ENCODE measurements around the gene EHBP1. TPM values are rescaled to one million over a fixed set of nuclear protein-coding genes. Genes with fewer than 3 reads are reported as not detected.

EHBP1 gene
- total and polyA plus RNA-seq, 2 experiments from 2014 or later = 27.2 to 47.9 TPM

DNA sequence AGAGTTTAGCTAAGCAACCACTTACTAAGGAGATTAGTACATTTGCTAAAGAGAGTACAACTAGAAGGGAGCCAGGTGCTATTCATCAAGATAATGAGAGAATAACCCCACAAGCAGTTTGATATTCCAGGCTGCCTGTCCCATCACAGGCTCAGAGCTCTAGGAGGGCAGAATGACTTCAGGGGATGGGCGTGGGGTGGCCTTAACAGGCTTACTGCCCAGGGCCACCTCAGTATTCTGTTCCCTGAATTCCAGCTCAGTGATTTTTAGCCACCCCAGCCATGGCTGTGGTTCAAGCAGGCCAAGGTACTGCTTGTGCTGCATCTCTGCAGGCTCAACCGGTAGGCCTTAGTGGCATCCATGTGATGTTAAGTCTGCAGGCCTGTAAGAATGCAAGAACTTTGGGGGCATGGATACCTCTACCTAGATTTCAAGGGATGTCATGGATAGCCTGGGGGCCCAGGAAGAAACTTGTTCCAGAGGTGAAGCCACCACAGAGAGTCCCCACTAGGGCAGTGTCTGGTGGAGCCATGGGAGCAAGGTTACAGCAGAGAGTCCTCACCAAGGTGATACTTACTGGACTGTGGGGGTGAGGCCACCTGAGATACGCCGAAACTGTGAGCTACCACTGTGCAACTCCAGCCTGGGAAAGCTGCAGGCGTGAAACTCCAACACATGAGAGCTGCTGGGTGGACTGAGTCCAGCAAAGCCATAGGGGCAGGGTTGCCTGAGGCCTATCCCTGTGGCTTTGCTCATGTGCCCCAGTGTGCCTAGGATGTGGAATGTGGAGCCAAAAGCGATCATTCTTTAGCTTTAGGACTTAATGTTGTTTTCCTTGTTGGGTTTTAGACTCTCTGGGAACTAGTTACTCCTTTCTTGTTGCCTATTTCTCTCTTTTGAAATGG lies 107.7 kb downstream of the EHBP1 start:
- no peaks in the 10 kb centered on the region for H3K36me3 ChIP-seq (ENCODE audit: insufficient read depth)
- no peaks in the 10 kb centered on the region for H3K27me3 ChIP-seq (ENCODE audit: insufficient read depth)
- DNase-seq (ENCODE audit: low spot score) = no peak
- no peak overlapping the region for H3K4me3 ChIP-seq
- ATAC-seq = no peak
- Mint-ChIP-seq H3K27ac (0 out of 2 replicates have a peak overlapping the region, but pooled peaks have one; percentile 1), H3K36me3 (ENCODE audit: low read depth) (peaks cover 1% of the 10 kb centered on the region), H3K4me1 (no peaks in the 10 kb centered on the region; the same call in 2 of the 3 replicates), H3K27me3 (ENCODE audit: insufficient read depth, low read depth, poor library complexity) (peaks cover 2% of the 10 kb centered on the region), H3K4me3 (no peak overlapping the region), H3K9me3 (no peaks in the 10 kb centered on the region)
- no peak overlapping the region for H3K27ac ChIP-seq (ENCODE audit: low read depth)
- no peak overlapping the region for H2AFZ ChIP-seq
- TF ChIP-seq ETS1 (IDR thresholded peaks at IDR 0.05) = no peak
- no peak for TF ChIP-seq JUNB (IDR thresholded peaks at IDR 0.05; ENCODE audit: unreplicated experiment)
- TF ChIP-seq, protein P1, sequence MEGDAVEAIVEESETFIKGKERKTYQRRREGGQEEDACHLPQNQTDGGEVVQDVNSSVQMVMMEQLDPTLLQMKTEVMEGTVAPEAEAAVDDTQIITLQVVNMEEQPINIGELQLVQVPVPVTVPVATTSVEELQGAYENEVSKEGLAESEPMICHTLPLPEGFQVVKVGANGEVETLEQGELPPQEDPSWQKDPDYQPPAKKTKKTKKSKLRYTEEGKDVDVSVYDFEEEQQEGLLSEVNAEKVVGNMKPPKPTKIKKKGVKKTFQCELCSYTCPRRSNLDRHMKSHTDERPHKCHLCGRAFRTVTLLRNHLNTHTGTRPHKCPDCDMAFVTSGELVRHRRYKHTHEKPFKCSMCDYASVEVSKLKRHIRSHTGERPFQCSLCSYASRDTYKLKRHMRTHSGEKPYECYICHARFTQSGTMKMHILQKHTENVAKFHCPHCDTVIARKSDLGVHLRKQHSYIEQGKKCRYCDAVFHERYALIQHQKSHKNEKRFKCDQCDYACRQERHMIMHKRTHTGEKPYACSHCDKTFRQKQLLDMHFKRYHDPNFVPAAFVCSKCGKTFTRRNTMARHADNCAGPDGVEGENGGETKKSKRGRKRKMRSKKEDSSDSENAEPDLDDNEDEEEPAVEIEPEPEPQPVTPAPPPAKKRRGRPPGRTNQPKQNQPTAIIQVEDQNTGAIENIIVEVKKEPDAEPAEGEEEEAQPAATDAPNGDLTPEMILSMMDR (conservative IDR thresholded peaks at IDR 0.05; ENCODE audit: low read depth in 2 of 2) = no peak
- TF ChIP-seq POLR2AphosphoS5 (IDR thresholded peaks at IDR 0.05; ENCODE audit: low read depth) = no peak
- TF ChIP-seq ZNF331 (CRISPR knock-in tag; IDR thresholded peaks at IDR 0.05; ENCODE audit: low read depth) = no peak
- TF ChIP-seq, protein P2, sequence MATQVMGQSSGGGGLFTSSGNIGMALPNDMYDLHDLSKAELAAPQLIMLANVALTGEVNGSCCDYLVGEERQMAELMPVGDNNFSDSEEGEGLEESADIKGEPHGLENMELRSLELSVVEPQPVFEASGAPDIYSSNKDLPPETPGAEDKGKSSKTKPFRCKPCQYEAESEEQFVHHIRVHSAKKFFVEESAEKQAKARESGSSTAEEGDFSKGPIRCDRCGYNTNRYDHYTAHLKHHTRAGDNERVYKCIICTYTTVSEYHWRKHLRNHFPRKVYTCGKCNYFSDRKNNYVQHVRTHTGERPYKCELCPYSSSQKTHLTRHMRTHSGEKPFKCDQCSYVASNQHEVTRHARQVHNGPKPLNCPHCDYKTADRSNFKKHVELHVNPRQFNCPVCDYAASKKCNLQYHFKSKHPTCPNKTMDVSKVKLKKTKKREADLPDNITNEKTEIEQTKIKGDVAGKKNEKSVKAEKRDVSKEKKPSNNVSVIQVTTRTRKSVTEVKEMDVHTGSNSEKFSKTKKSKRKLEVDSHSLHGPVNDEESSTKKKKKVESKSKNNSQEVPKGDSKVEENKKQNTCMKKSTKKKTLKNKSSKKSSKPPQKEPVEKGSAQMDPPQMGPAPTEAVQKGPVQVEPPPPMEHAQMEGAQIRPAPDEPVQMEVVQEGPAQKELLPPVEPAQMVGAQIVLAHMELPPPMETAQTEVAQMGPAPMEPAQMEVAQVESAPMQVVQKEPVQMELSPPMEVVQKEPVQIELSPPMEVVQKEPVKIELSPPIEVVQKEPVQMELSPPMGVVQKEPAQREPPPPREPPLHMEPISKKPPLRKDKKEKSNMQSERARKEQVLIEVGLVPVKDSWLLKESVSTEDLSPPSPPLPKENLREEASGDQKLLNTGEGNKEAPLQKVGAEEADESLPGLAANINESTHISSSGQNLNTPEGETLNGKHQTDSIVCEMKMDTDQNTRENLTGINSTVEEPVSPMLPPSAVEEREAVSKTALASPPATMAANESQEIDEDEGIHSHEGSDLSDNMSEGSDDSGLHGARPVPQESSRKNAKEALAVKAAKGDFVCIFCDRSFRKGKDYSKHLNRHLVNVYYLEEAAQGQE (IDR thresholded peaks at IDR 0.05; ENCODE audit: unreplicated experiment) = no peak
- no peak for TF ChIP-seq NANOG (IDR thresholded peaks at IDR 0.05; ENCODE audit: borderline replicate concordance)
- no peak for TF ChIP-seq CREB1 (CRISPR knock-in tag; IDR thresholded peaks at IDR 0.05; ENCODE audit: low read depth)
- TF ChIP-seq ZNF114 (CRISPR knock-in tag; IDR thresholded peaks at IDR 0.05) = no peak
- TF ChIP-seq STAT1 (IDR thresholded peaks at IDR 0.05; ENCODE audit: unreplicated experiment) = no peak
- no peak for TF ChIP-seq ZNF462 (CRISPR knock-in tag; IDR thresholded peaks at IDR 0.05)
- no peak for TF ChIP-seq EZH2phosphoT487 (IDR thresholded peaks at IDR 0.05; ENCODE audit: unreplicated experiment)
- no peak for TF ChIP-seq EZH2 (IDR thresholded peaks at IDR 0.05; ENCODE audit: low read depth, unreplicated experiment)
- H3K4me1 ChIP-seq (ENCODE audit: insufficient read depth) = no peaks in the 10 kb centered on the region
- no peaks in the 10 kb centered on the region for H3F3A ChIP-seq (replicated peaks; ENCODE audit: low read depth)
- no peaks in the 10 kb centered on the region for H3K9me2 ChIP-seq (ENCODE audit: insufficient read depth)
- peaks cover 6% of the 10 kb centered on the region; the same call in 1 of the 2 replicates for H4K20me1 ChIP-seq (replicated peaks; ENCODE audit: insufficient read depth)
- no peak overlapping the region for H3K4me2 ChIP-seq
- 0 out of 2 replicates have a peak, but pooled peaks cover 11% of the 10 kb centered on the region for H3K79me2 ChIP-seq (replicated peaks; ENCODE audit: insufficient read depth)

Measured in GM23338 (cell line).